GM03348 (cell line): Measurements from ENCODE around the gene CACNB2.
"Not testable (repeated sequence)": the region's sequence is repeated elsewhere in the genome, so short reads cannot be mapped to it uniquely, and the experiment has no call there.

ENCODE experiments used
- DNase-seq: peaks from one replicate; pipeline ENCODE4 v3.0.0; 2012; ENCODE audit warnings: low spot score

The CACNB2 gene

GRCh38 chr10:18401416-18402195 lies 261.4 kb downstream of the CACNB2 start:
- no peak for DNase-seq

GRCh38 chr10:18402853-18403252 lies 262.6 kb downstream of the CACNB2 start:
- peak; percentile 27 for DNase-seq

GRCh38 chr10:18404530-18404929 lies 264.3 kb downstream of the CACNB2 start:
- no peak for DNase-seq

DNA sequence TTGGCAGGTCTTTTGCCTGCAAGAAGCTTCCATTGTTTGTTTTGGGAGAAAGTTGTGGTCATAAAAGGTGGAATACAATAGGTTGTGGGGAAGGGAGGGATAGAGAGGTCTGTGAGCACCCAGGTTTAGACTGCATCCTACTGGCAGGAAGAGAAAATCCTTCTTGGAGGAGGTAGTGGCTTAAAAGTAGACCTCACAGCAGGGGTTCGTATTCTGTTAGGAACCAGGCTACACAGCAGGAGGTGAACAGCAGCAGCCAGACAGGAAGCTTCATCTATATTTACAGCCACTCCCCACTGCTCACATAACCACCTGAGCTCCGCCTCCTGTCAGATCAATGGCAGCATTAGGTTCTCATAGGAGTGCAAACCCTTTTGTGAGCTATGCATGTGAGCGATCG lies 265.9 kb downstream of the CACNB2 start:
- DNase-seq = no peak

GRCh38 chr10:18409599-18410397 lies 269.6 kb downstream of the CACNB2 start:
- no peak for DNase-seq

DNA sequence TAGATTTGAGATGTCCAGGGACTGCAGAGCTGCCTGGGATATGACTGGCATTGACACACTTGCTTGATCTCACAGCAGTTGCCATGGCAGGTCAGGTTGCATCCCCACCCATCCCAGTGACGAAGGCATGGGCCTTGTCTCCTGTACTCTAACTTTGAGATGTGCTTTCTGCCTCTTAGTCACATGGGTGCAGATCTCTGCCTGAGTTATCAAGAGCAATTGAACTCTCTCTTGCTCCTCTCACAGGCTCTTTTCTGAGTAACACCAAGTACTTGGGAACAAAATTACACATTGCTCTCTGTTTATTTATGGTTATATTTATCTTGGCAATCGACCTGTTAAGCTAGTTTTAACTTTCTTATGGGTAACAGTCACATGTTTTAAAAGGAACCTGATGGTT lies 273.8 kb downstream of the CACNB2 start:
- no peak for DNase-seq

- no peak for DNase-seq
These were observed 277.8 kb downstream of the CACNB2 start for GRCh38 chr10:18417950-18418527.

- DNase-seq = no peak
These were observed 278.5 kb downstream of the CACNB2 start for GRCh38 chr10:18418541-18419215.

DNA sequence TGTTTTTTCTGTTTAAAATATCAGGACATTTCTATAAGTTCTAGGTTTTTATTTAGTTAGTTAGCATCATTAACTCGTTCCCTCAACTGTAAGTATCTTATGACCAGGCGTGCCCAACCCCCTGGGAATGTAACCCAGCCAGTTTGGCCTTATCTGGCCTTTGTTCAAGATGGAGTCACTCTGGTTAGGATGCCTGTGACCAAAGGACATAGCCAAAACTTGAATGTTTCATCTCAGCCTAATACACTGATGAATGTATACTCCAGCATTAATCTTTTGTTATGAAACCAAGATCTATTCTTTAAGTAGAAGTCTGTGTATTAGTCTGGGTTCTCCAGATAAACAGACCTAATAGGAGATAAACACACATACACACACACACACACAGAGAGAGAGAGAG lies 279.7 kb downstream of the CACNB2 start:
- no peak for DNase-seq

DNA sequence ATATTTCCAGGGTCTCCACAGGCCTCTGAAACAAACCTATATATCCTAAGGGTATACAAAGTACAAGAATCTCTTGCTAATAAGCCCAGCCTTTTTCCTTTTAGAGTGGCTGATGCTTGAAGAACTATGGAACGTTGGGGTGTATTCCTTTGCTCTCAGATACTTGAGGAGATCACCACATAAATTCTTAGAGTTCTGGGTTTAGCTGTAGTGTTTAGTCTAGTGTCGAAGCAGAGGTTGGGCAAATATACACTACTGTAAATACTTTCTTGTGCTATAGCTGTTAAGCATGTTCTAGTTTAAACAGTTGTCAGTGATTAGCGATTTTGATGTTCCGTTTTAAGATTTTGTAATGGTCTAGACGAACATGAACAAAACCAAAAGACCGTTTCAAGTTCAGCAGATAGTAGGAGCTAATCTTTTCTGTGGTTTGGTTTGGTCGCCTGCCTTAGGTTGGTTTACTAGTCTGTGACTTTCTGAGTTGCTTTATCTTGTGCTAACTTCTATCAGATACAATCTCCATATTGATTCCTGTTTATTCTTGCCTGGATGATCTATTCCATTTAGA lies 281.6 kb downstream of the CACNB2 start:
- DNase-seq = no peak

DNA sequence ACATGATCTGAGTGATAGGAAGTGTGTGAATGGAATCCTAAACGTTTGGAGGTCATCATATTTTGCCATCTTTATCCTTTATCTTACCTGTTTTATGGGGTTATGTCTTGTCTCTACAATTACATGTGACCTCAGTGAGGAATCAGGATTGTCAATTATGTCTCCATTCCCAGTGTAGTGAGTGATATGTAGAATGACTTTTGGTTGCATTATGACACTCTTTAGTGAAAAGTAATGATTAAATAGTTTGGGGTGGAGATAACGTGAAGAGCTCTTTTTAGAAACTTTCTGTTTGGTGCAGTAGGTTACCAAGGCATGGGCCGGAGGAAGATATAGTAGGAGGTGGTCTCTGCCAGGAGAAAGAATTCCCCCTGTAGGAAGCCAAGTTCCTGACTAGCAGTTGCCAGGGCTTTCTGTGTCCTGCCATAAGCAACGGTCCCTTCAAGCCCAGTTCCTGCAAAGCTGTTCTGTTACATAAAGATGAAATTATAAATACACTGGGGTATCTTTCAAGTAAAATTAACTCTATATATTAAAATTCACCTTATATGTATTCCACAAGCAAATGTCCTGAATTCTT lies 282.9 kb downstream of the CACNB2 start:
- no peak for DNase-seq

DNA sequence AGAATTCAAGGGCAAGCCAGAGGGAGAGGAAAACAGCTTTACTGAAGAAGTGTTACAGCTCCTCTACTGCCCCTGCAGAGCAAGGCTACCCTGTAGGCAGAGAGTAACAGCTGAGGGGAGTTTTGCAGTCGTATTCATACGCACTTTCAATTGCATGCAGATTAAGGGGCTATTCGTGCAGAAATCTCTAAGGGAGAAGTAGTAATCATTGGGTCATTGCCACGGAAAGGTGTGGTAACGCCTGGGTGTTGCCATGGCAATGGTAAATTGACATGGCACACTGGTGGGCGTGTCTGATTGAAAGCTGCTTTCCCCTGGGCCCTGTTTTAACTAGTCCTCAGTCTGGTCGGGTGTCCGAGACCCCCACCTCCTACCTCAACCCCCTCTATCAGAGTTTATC lies 284.0 kb downstream of the CACNB2 start:
- DNase-seq = no peak

- DNase-seq = no peak
These were observed 289.1 kb downstream of the CACNB2 start for GRCh38 chr10:18429335-18429734.

- DNase-seq = no peak
These were observed 296.7 kb downstream of the CACNB2 start for GRCh38 chr10:18436902-18437301.

DNA sequence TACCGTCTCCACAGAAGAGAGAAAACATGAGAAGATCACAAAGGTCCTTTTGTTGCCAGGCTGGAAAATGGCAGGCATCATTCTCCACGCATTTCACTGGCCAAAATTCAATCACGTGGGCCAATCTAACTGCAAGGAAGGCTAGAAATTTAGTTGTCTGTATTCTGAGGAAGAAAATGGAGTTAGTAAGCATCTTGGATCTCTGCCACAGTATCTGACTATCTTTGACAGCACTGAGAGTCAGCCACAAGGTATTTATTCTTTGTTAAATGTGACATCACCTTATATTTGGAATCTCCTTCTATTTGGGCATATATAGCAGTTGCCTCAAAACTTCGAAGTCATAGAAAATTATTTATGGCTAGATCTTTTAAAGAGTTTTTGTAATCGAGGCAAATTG lies 297.3 kb downstream of the CACNB2 start:
- no peak for DNase-seq

- no peak for DNase-seq
These were observed 298.3 kb downstream of the CACNB2 start for GRCh38 chr10:18438361-18439126.

DNA sequence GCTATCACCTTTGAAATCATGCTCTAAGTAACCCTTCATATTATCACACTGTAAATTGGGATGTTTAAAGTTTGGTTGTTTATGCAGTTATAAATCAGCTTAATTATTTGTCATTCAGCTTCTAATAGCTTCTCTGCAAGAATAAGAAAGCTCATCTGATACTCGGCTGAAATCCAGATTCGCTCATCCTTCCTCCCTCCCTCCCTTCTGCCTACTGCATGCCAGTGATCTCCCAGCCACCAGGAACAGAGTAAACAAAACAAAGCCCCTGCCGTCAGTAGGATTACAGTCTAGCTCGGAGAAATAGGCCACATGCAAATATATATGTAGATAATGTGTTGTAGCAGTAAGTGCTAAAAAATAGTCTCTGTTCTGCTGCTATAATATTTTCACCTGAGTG lies 299.4 kb downstream of the CACNB2 start:
- DNase-seq = no peak

GRCh38 chr10:18445635-18446034 lies 305.4 kb downstream of the CACNB2 start:
- not testable (repeated sequence) for DNase-seq

DNA sequence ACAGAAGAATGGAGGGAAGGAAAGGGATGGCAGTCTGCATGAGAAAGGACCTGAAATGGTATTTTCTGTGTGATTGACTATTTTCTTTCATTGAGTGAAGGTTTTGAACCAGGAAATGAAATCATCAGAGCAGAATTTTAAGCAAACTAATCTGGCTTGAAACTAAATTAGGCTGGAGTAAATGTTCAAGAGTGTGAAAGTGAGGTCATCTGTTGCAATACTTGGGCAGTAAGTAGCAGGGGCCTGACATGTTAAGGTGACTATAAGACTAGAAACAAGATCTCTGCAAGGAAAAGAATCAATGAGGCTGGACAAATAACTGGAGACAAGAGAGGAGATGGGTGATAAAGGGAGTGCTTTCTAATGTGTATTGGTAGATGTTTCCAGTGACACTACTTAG lies 306.0 kb downstream of the CACNB2 start:
- no peak for DNase-seq

- DNase-seq = no peak
These were observed 309.4 kb downstream of the CACNB2 start for GRCh38 chr10:18449611-18450026.

GRCh38 chr10:18450298-18450697 lies 310.1 kb downstream of the CACNB2 start:
- no peak for DNase-seq
